HG03460 (cell line): ENCODE measurements around the gene ERP29.
"Not testable (repeated sequence)": the region's sequence is repeated elsewhere in the genome, so short reads cannot be mapped to it uniquely, and the experiment has no call there.

Experiments used
- ATAC-seq: cut with Tn5 transposase; IDR thresholded peaks from one replicate; pipeline ENCODE4 v1.9.1; 2021; ENCODE audit not compliant: unreplicated experiment

ERP29 gene

DNA sequence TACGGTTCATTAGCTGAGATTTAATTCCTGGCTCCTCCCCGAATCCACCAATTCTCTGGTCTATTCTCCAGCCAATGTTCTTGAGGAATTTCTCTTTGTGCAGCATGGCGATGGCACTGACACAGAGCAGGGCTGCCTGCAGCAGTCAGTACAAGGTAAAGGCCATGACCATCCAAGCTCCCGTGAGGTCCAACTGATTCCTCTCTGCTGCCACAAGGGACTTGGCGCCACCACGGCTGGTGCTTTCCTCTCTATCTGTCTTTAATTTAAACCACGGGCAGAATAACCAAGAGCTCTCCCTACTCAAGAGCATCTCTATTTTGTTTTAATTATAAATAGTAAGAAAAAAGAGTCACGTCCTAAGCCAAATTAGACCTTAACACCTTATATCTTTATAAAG, 12.4 kb upstream of the ERP29 start:
- no peak for ATAC-seq

DNA sequence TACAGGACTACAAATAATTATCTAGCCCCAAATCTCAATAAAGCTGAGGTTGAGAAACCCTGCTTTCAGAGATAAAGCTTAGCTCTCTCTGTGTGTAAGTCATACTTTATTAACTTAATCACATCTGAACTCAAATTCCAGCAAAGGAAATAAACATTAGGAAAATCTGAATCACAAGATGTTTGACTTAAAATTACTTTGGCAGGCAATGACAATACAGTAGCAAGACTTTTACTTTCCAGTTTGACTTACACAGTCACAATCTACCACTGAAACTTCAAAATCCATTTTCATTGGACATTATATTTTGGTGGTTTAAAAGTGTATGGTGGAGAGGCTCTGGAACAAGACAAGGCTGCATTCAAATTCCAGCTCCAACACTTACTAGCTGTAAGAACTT, 11.7 kb upstream of the ERP29 start:
- ATAC-seq, result no peak

DNA sequence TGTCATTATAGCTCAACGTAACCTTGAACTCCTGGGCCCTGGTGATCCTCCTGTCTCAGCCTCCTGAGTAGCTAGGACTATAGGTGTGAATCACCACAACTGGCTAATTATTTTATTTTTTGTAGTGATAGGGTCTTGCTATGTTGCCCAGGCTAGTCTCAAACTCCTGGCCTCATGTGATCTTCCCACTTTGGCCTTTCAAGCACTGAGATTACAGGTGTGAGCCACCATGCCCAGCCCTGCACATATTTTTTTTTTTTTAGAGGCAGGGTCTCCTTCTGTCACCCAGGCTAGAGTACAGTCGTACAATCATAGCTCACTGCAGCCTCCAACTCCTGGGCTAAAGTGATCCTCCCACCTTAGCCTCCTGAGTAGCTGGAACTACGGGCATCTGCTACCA, 9.2 kb upstream of the ERP29 start:
- ATAC-seq, result no peak

DNA sequence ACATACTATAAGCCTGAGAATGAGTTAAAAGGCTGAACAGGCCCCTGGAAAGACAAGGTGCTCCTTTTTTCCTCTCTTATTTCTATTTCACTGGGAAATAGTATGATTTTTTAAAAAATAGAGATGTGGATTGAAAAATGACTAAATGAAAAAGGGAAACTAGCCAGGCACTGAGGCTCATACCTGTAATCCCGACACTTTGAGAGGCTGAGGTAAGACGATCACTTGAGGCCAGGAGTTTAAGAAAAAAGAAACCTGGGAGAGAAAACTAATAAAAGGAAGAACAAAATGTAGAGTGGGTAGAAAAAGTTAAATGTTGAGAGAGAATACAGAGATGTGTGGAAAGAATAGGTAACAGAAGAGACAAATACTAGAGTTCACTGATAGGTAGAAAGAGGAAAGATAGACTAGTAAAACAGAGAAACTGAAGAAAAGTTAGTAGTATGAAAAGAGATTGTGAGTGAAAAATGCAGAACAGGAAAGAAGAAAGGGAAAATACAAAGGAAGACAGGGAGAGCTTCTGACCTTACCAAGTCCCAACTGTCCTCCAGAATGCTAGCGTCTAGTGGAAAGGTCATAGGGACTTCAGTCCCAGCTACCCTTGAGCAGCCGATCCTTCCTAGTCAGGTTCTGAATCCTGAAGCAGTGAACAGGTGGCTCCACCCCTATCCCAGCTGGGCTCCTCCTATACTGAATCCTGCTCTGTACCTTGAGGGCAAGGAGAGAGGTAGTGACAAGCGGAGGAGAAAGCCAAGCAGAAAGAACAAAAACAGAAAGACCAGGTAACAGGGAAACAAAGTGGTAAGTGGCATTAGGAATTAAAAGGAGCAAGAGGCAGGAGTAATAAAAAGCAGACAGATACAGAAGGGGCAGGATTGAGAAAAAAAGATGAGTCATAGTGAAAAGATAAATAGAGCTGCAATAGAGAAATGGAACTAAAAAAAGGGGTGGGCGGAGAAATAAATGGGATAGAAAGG, 7.5 kb upstream of the ERP29 start:
- no peak for ATAC-seq

DNA sequence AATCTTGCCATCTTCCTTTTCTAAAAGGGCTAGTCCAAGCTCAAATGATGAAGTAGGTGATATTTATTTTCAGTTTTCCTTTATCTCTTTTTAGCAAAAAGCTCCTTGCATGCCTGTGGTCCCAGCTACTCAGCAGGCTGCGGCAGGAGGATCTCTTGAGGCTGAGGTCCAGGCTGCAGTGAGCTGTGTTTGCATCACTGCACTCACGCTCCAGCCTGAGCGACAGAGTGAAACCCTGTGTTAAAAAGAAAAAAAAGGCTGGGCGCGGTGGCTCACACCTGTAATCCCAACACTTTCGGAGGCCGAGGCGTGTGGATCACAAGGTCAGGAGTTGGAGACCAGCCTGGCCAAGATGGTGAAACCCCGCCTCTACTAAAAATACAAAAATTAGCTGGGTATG, 5.3 kb upstream of the ERP29 start:
- no peak for ATAC-seq

DNA sequence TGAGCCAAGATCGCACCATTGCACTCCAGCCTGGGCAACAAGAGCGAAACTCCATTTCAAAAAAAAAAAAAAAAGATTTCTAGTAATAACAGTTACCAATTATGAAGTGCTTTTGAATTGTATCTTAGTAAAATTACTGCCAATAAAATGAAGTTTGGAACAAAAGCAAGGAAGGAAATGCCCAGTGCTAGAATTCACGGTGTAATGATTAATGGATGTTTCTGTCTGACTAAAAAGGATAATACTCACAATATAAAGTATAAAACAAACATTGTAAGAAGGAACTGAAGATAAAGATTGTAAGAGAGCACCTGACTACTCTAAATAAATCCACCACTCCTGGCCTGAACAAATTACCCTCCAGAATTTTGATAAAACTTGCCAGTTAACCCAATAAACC, 4.3 kb upstream of the ERP29 start:
- ATAC-seq, result no peak

DNA sequence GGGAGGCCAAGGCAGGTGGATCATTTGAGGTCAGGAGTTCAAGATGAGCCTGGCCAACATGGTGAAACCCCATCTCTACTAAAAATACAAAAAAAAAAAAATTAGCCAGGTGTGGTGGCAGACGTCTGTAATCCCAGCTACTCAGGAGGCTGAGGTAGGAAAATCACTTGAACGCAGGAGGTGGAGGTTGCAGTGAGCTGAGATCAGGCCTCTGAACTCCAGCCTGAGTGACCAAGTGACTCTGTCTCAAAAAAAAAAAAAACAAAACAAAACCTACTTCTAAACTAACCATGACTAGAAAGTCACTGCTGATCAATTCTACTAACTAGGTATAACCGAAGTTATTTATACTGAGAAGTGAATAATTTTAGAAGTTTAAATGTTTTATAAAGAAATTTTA, 3.6 kb upstream of the ERP29 start:
- not testable (repeated sequence) for ATAC-seq

DNA sequence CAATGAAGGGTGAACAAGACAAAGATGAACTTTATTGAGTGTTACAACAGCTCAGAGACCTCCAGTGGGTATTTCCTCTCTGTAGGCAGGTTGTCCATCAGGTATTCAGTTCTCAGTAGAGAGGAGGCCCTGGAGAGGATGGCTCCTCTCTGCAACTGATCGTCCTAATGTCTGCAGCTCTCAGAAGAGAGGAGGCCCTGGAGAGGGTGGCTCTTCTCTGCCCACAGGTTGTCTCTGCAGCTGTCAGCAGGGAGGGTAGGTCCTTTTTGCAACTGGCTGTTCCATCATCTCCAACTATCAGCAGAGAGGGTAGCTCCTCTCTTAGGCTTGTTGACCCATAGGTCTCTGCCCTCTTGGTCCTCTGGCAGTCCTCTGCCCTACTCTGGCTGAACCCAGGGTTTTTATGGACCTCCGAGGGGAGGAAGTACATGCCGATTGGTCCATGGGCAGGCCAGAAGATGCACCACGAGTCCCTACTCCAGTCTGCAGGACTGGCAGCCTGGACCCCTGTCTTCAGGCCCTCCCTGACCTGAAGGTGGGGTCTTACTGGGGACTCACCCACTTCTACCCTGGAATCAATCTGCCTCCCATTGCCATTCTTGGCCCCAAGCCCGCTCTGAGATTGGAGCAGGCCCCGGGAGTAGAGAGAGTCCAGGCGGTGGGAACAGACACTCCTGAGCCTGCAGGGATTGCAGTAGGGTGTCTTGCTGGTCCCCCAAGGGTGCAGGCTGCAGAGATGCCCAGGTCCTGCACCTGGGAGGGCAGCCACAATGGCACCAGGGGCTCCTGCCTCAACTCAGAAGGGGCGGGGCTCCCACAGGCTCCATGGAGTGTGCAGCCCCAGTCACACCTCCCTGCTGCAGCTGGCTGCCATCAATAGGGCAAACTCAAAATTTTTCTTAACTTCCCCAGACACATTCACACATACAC, 2.5 kb upstream of the ERP29 start:
- ATAC-seq, result no peak

DNA sequence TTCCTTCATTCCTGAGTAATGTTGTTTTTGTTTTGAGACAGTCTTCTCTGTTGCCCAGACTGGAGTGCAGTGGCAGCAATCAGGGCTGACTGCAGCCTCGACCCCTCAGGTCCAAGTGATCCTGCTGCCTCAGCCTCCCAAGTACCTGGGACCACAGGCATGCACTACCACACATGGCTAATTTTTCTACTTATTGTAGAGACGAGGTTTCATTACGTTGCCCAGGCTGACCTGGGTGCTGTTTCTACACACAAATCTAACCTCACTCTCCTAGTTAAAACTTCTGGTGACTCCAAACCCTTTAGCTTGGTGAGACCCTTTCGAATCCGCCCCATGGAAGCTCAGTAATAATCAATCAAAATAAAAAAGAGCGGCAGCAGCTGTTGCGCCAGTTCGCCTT, 1.5 kb upstream of the ERP29 start:
- no peak for ATAC-seq

DNA sequence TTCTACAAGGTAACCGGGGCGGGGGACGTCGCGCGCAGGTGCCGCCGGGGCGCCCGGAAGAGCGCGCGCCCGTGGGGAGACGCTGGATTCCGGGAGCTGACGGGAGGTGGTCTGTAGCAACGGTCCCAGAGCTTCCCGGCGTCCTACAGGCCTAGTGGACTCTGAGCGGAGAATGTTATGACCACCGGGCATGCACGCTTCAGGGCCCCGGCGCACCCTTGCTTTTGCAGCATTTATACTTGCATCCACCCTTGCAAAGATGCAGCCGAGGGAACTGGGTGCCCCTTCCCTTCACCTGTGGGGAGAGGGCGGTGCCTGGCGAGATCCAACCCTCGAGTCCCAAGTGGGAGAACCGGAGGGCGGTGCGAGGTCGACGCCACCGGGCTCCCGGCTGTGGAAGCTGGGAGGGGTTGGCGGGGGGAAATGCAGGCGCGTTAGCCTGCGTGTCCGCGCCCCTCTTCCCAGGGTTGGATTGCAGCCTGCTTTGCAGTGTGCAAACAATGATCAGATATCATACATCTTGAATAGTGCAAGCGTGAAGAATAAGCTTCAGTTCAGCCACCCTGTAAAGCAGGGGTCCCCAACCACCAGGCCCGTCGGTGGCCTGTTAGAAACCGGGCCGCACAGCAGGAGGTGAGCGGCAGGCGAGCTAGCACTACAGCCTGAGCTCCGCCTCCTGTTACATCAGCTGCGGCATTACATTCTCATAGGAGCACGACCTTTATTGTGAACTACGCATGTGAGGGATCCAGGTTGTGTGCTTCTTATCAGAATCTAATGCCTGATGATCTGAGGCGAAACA, 576 bp downstream of the ERP29 start:
- ATAC-seq, result peak; percentile 16

DNA sequence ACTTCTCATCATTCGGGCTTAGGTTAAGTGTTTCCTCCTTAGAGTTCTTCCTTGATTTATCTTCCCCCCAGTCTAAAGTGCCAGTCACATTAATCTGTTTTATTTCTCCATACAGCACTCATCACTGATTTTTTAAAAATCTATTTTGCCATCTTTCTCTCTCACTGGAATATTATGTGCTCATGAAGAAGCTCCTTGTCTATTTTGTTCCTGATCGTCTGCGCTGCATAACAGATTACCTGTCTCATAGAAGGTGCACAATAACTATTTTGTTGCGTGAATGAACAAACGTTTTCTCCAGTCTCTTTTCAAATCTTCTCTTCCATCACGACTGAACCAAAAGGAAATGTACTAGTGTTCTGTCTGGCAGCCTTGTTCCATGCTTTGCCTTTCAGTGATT, 2.7 kb downstream of the ERP29 start:
- ATAC-seq, result no peak

DNA sequence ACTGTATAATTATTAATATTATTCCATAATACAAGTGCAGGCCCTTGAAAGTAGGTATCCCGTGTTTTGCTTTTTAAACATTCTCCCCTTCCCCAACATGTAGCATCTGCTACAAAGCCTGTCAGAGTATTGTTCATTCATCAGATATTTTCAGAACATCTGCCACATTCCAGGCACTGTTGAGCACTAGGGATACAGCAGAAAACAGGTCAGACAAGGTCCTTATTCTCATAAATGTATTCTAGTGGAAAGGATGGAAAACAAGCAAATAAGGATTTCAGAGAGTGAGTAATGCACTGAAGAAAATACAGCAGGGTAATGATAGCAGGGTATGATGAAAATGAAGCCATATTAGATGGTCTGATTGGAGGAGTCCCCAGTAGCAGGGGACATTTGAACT, 3.8 kb downstream of the ERP29 start:
- ATAC-seq, result no peak

DNA sequence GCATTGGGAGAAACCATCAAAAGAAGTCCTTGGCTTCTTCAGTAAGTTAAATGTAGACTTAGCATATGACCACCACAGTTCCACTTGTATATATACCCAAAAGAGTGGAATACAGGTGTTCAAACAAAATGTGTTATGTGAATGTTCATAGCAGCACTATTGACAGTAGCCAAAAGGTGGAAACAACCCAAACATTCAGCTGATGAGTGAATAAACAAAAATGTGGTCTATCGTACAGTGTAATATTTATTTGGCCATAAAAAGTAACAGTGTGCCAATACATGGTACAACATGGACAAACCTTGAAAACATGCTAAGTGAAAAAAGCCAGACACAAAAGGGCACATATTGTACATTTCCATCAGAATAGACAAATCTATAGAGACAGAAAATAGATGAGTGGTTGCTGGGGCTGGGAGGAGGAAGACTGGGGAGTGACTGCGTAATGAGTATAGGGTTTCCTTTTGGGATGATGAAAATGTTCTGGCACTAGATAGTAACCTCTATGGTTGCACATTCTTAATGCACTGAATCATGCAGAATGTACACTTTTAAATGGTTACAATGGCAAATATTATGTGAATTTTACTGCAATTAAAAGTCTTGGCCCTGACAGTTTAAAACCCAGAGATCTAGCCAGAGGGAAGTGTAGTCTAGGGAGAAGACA, 5.5 kb downstream of the ERP29 start:
- ATAC-seq, result no peak

DNA sequence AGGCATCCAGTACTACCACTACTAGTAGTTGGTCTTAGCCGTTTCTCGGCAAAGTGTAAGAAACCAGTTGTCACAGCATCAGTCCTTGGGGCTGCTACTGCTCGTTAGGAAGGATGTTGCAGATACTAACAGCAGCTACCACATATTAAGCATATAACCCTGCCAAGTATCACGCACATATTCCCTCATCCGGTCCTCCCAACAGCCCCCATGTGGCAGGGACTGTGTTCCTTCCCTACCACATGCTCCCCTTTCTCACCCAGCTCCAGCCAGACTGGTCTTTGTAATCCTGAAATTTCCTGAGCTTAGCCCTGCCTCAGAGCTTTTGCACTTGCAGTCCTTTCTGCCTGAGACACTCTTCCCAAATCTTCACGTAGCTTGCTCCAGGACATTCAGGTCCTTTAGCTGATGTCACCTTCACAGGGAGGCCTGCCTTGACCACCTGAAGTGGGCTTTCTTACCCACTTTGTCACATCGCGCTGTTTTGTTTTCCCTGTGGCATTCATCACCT, 7.8 kb downstream of the ERP29 start:
- no peak for ATAC-seq

DNA sequence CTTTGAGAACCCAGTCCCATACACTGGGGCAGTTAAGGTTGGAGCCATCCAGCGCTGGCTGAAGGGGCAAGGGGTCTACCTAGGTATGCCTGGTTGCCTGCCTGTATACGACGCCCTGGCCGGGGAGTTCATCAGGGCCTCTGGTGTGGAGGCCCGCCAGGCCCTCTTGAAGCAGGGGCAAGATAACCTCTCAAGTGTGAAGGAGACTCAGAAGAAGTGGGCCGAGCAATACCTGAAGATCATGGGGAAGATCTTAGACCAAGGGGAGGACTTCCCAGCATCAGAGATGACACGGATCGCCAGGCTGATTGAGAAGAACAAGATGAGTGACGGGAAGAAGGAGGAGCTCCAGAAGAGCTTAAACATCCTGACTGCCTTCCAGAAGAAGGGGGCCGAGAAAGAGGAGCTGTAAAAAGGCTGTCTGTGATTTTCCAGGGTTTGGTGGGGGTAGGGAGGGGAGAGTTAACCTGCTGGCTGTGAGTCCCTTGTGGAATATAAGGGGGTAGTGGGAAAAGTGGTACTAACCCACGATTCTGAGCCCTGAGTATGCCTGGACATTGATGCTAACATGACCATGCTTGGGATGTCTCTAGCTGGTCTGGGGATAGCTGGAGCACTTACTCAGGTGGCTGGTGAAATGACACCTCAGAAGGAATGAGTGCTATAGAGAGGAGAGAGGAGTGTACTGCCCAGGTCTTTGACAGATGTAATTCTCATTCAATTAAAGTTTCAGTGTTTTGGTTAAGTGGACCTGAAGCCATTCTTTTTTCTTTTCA, 9.2 kb downstream of the ERP29 start:
- no peak for ATAC-seq

DNA sequence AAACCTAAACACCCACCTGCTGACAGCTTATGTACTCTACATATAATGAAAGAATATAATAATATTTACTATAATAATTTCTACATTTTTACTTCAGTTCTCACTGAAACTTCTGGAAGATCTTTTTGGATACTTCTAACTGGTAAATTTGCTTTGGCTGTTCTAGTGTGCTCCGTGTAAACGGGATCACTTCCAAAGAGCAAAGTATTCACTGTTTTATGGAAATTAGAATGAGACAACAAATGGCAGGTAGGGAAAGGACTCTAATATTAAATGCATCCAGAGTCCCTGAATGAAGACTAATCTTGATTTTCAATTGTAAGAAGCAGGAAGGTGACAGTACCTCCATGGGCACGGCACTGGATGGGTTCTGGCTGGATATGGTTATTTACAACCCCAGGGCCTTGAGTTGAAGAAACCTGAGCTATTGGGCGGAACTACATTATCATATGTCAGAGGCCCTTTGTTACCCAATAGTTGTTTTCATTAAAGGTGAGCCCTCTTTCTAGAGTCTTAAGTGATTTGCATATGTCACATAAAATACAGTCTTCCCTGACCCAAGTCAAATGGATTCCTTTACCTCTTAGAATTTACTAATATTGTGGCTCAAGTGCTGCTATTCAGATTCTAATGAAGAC, 10.7 kb downstream of the ERP29 start:
- no peak for ATAC-seq

DNA sequence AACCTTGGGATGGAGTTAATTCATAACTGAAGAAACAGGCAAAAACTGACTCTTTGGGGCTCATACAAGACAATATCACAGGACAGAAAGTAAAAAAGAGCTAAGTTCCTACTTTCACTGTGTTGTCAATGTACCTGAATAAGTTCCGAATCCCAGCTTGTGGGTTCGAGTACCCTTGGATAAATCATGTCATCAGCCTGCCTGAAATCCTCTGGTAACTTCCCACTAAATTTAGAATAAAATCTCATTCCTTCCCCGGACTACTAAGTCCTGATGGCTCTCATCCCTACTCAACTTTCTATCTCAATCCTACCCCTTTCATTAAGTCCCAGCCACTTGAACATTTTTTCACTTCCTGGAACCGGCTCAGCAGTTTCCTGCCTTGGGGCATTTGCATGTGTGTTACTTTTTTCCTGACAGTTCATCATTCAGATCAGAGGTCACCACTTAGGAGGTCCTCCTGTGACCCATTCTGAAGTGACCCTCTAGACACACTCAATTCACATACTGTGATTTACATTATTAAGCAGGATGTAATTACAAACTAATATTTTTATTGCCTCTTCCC, 12.7 kb downstream of the ERP29 start:
- ATAC-seq, result no peak

DNA sequence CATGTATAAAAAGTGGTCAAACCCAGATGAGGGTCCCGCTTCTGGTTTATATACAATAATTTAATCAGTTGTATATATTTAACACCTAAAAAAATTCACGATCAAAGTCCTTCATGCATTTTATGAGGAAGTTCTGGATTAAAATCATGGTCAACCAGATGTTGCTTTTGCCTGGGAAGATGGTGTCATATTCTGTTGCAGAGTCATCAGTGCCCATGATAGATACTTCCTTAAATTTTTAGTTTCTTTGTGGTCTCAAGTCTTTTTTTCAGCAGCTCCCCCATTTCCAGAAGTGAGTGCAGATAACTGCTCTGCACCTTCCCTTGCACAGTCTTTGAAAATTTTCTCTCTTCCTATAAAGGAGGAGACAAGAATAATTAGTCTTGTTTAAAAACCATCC, 16.1 kb downstream of the ERP29 start:
- ATAC-seq, result no peak

DNA sequence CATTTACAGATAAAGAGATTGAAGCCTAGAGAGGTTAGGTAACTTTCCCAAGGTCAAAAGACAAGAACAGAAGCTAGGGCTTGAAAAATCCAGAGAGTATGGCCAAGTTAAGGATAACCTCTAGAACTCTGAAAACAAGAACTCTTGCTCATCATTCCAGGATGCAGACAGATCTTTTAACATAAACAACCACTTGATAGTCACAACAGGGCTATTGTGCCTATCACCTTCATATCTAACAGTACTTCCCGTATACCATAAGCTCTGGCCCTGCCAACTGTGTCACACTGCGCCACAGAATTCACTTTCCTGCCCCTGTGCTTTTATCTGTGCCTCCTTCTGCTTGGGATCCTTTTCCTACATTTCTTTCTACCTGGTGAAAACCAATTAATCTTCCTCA, 18.2 kb downstream of the ERP29 start:
- no peak for ATAC-seq
